Liver (tissue), 9 donors: ENCODE results near the gene GAN. TPM values are rescaled to one million over a fixed set of nuclear protein-coding genes. Genes with fewer than 3 reads are reported as not detected.

ENCODE experiments used
- DNase-seq: peaks from one replicate; pipeline ENCODE4 v3.0.0-alpha.2; 2017; ENCODE audit warnings: low spot score
- H3K27ac ChIP-seq, 2 donors: one replicate each; pipeline ENCODE4 v1.7.0; 2013; ENCODE audit warnings: inconsistent platforms in 2 of 2, low read length in 2 of 2, control low read depth in 1 of 2, low read depth in 1 of 2, mild to moderate bottlenecking in 1 of 2
- H3K27me3 ChIP-seq, 4 donors: one replicate each; pipeline versions ENCODE4 v1.6.1 to v1.7.0; 2013; ENCODE audit warnings: low read length in 3 of 4, inconsistent platforms in 1 of 4, mild to moderate bottlenecking in 1 of 4, moderate library complexity in 1 of 4; ENCODE audit not compliant: control insufficient read depth in 4 of 4, insufficient read depth in 4 of 4
- H3K36me3 ChIP-seq, 4 donors: one replicate each; pipeline versions ENCODE4 v1.6.1 to v1.7.0; 2013; ENCODE audit warnings: low read length in 3 of 4, mild to moderate bottlenecking in 3 of 4, low read depth in 1 of 4, moderate library complexity in 1 of 4; ENCODE audit not compliant: control insufficient read depth in 4 of 4, insufficient read depth in 3 of 4
- H3K4me1 ChIP-seq, 4 donors: one replicate each; pipeline versions ENCODE4 v1.6.1 to v1.7.0; 2013; ENCODE audit warnings: low read length in 3 of 4, mild to moderate bottlenecking in 3 of 4, moderate library complexity in 1 of 4; ENCODE audit not compliant: control insufficient read depth in 4 of 4, insufficient read depth in 4 of 4
- H3K4me3 ChIP-seq, 3 donors: one replicate each; pipeline versions ENCODE4 v1.6.1 to v1.7.0; 2013; ENCODE audit warnings: low read length in 3 of 3, control low read depth in 1 of 3, low read depth in 1 of 3, mild to moderate bottlenecking in 1 of 3
- H3K9ac ChIP-seq, 2 donors: one replicate each; pipeline ENCODE4 v1.7.0; 2013; ENCODE audit warnings: low read length in 2 of 2, mild to moderate bottlenecking in 2 of 2, moderate library complexity in 2 of 2, control low read depth in 1 of 2, low read depth in 1 of 2
- H3K9me3 ChIP-seq, 4 donors: one replicate each; pipeline versions ENCODE4 v1.6.1 to v1.7.0; 2013; ENCODE audit warnings: low read length in 3 of 4; ENCODE audit not compliant: control insufficient read depth in 4 of 4
- EGR1 ChIP-seq, 2 donors: IDR thresholded peaks; 2 replicates each; pipeline ENCODE4 v1.6.1; 2016 to 2018; ENCODE audit warnings: antibody characterized with exemption in 2 of 2, low read depth in 2 of 2
- FOXA2 ChIP-seq: IDR thresholded peaks from 2 replicates; pipeline ENCODE4 v1.6.1; 2016; ENCODE audit warnings: antibody characterized with exemption
- HNF4A ChIP-seq, 2 donors: conservative IDR thresholded peaks; 2 replicates each; pipeline ENCODE4 v1.6.1; 2016; ENCODE audit warnings: antibody characterized with exemption in 2 of 2, mild to moderate bottlenecking in 2 of 2
- HNF4G ChIP-seq: IDR thresholded peaks from 2 replicates; pipeline ENCODE4 v1.6.1; 2016; ENCODE audit warnings: antibody characterized with exemption
- JUND ChIP-seq, 2 donors: IDR thresholded peaks; 2 replicates each; pipeline ENCODE4 v1.6.1; 2016; ENCODE audit warnings: antibody characterized with exemption in 2 of 2
- RXRA ChIP-seq, 2 donors: IDR thresholded peaks; 2 replicates each; pipeline ENCODE4 v1.6.1; 2017 to 2018; ENCODE audit warnings: antibody characterized with exemption in 2 of 2, mild to moderate bottlenecking in 1 of 2
- SP1 ChIP-seq: IDR thresholded peaks from 2 replicates; pipeline ENCODE4 v1.6.1; 2018; ENCODE audit warnings: antibody characterized with exemption, mild to moderate bottlenecking
- TAF1 ChIP-seq: conservative IDR thresholded peaks from 2 replicates; pipeline ENCODE4 v1.6.1; 2016; ENCODE audit warnings: antibody characterized with exemption, mild to moderate bottlenecking
- YY1 ChIP-seq: IDR thresholded peaks from 2 replicates; pipeline ENCODE4 v1.6.1; 2016; ENCODE audit warnings: antibody characterized with exemption, mild to moderate bottlenecking
- WGBS: extraction: QIAGEN DNeasy Blood & Tissue Kit; methylation state at CpG from one replicate; pipeline ENCODE4 v1.1.7; 2013; 5-methylcytosine and 5-hydroxymethylcytosine counted together
- polyA plus RNA-seq, 2 donors: library from polyadenylated mRNA; stranded (reverse) in 1 of 2; unstranded in 1 of 2; fragments of 200-250 nt in 1 of 2; fragments of >200 nt in 1 of 2; fragmentation: Nextera tagmentation in 1 of 2; extraction: Ambion mirVana in 1 of 2; gene quantifications; one replicate each; pipeline versions ENCODE4 v1.2.1 to v1.2.3, GENCODE V29; 2013 to 2015
- total RNA-seq, 2 donors: library from RNA; depleted of rRNA; stranded (reverse); fragments of >200 nt; gene quantifications; one replicate each; pipeline ENCODE4 v1.2.3, GENCODE V29; 2014
- TF ChIP-seq, protein P1 (sequence below): IDR thresholded peaks from 2 replicates; pipeline ENCODE4 v1.6.1; 2016; ENCODE audit warnings: antibody characterized with exemption
- TF ChIP-seq, protein P2 (sequence below): fragments of 150-350 bp; IDR thresholded peaks from 2 replicates; pipeline ENCODE4 v1.5.1; 2017; ENCODE audit warnings: improper control_type of control experiment, low read depth, low read length; ENCODE audit not compliant: missing input control
- TF ChIP-seq, protein P3 (sequence below): IDR thresholded peaks from 2 replicates; pipeline ENCODE4 v1.6.1; 2016; ENCODE audit warnings: antibody characterized with exemption, mild to moderate bottlenecking
- donor health status: healthy.
- donor health status: healthy.
- donor health status: healthy.
- donor health status: healthy.
- donor health status: healthy.

GAN gene
- total and polyA plus RNA-seq, 4 donors, result 0.33 to 5.5 (median 1.5) TPM

DNA sequence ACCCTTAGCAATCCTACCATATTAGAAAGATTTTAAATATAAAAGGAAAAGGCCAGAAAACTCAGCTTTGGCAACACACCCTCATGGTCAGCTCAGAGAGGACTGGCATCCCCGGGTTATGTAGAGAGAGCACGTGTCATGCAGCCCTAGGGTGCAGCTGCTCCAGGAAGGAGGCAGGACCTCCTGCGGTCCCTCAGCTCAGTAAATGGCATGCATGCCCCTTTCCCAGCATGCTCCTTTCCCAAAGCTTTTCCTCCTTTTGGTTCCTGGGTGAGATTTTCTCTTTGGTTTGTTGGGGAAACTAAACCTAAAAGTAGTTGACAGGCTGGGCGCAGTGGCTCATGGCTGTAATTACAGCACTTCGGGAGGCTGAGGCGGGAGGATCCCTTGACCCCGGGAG lies 3.9 kb downstream of the GAN start:
- Histone ChIP-seq H3K27ac (no peak overlapping the region), H3K4me3 (no peak overlapping the region), H3K9me3 (no peaks in the 10 kb centered on the region), H3K27me3 (no peaks in the 10 kb centered on the region), H3K36me3 (no peaks in the 10 kb centered on the region), H3K4me1 (peaks cover 3 to 13% (median 12%) of the 10 kb centered on the region in 4 donors), H3K9ac (no peak overlapping the region)
- 87% methylated on average over 7 of the region's 7 CpGs for WGBS
- TF ChIP-seq HNF4A (conservative IDR thresholded peaks at IDR 0.05) (no peak), FOXA2 (no peak), YY1 (no peak), EGR1 (IDR thresholded peaks at IDR 0.05; ENCODE audit: low read depth in 2 of 2) (no peak), HNF4G (no peak)
- TF ChIP-seq, protein P1, sequence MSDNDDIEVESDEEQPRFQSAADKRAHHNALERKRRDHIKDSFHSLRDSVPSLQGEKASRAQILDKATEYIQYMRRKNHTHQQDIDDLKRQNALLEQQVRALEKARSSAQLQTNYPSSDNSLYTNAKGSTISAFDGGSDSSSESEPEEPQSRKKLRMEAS, result no peak
- TF ChIP-seq, protein P2, sequence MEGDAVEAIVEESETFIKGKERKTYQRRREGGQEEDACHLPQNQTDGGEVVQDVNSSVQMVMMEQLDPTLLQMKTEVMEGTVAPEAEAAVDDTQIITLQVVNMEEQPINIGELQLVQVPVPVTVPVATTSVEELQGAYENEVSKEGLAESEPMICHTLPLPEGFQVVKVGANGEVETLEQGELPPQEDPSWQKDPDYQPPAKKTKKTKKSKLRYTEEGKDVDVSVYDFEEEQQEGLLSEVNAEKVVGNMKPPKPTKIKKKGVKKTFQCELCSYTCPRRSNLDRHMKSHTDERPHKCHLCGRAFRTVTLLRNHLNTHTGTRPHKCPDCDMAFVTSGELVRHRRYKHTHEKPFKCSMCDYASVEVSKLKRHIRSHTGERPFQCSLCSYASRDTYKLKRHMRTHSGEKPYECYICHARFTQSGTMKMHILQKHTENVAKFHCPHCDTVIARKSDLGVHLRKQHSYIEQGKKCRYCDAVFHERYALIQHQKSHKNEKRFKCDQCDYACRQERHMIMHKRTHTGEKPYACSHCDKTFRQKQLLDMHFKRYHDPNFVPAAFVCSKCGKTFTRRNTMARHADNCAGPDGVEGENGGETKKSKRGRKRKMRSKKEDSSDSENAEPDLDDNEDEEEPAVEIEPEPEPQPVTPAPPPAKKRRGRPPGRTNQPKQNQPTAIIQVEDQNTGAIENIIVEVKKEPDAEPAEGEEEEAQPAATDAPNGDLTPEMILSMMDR, result no peak
- no peak for DNase-seq

DNA sequence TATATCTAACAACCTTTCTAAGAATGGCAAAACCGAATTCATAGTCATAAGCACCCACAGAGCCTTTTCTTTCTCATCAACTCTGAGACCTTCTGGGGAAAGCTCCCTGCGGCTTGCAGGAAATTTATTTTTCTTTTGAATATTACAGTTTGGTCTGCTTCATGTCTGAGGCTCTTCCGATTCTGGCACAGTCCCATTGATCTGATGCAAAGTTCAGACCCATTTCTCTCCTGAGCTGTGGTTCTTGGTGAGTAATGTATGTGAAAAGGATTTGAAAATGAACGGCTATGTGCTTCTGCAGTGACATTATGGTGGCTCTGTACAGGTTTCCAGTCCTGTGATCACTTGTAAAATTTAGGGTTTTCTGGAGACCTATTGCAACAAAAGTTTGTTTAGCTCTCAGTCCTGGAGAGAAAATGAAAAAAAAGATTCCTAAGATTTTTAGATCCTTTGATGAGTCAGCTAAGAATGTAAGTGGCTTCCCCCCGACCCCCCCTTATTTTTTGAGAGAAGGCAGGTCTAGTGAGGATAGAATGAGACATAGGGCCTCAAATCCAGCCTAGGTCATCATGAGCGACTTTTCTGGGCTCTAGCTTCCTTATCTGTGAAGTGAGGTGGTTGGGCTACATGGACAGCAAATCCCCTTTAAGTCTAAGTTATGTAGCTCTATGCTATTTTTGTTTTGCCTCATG lies 4.6 kb downstream of the GAN start:
- Histone ChIP-seq H3K27me3 (no peaks in the 10 kb centered on the region), H3K36me3 (no peaks in the 10 kb centered on the region), H3K4me1 (peaks cover 1 to 7% (median 6%) of the 10 kb centered on the region in 4 donors), H3K4me3 (no peak overlapping the region), H3K27ac (no peak overlapping the region), H3K9ac (no peak overlapping the region), H3K9me3 (no peaks in the 10 kb centered on the region)
- TF ChIP-seq EGR1 (IDR thresholded peaks at IDR 0.05; ENCODE audit: low read depth in 2 of 2), result no peak
- TF ChIP-seq, protein P3, sequence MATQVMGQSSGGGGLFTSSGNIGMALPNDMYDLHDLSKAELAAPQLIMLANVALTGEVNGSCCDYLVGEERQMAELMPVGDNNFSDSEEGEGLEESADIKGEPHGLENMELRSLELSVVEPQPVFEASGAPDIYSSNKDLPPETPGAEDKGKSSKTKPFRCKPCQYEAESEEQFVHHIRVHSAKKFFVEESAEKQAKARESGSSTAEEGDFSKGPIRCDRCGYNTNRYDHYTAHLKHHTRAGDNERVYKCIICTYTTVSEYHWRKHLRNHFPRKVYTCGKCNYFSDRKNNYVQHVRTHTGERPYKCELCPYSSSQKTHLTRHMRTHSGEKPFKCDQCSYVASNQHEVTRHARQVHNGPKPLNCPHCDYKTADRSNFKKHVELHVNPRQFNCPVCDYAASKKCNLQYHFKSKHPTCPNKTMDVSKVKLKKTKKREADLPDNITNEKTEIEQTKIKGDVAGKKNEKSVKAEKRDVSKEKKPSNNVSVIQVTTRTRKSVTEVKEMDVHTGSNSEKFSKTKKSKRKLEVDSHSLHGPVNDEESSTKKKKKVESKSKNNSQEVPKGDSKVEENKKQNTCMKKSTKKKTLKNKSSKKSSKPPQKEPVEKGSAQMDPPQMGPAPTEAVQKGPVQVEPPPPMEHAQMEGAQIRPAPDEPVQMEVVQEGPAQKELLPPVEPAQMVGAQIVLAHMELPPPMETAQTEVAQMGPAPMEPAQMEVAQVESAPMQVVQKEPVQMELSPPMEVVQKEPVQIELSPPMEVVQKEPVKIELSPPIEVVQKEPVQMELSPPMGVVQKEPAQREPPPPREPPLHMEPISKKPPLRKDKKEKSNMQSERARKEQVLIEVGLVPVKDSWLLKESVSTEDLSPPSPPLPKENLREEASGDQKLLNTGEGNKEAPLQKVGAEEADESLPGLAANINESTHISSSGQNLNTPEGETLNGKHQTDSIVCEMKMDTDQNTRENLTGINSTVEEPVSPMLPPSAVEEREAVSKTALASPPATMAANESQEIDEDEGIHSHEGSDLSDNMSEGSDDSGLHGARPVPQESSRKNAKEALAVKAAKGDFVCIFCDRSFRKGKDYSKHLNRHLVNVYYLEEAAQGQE, result no peak
- TF ChIP-seq, protein P2, result no peak
- no peak for TF ChIP-seq RXRA (IDR thresholded peaks at IDR 0.05)
- TF ChIP-seq FOXA2, result no peak
- no peak for TF ChIP-seq JUND (IDR thresholded peaks at IDR 0.05)
- no peak for TF ChIP-seq HNF4A (conservative IDR thresholded peaks at IDR 0.05)
- no peak for TF ChIP-seq HNF4G
- TF ChIP-seq SP1, result no peak
- no peak for TF ChIP-seq TAF1
- DNase-seq, result no peak
- 73% methylated on average over 6 of the region's 6 CpGs for WGBS
